GM12874 (cell line): ENCODE results near the gene AKNA.

Experiments
- TF ChIP-seq, protein P1 (sequence below): IDR thresholded peaks from 2 replicates; pipeline ENCODE4 v1.5.1; 2011; ENCODE audit warnings: low read depth, mild to moderate bottlenecking, control low read depth, low read length, moderate library complexity; ENCODE audit not compliant: insufficient read depth

AKNA gene

DNA sequence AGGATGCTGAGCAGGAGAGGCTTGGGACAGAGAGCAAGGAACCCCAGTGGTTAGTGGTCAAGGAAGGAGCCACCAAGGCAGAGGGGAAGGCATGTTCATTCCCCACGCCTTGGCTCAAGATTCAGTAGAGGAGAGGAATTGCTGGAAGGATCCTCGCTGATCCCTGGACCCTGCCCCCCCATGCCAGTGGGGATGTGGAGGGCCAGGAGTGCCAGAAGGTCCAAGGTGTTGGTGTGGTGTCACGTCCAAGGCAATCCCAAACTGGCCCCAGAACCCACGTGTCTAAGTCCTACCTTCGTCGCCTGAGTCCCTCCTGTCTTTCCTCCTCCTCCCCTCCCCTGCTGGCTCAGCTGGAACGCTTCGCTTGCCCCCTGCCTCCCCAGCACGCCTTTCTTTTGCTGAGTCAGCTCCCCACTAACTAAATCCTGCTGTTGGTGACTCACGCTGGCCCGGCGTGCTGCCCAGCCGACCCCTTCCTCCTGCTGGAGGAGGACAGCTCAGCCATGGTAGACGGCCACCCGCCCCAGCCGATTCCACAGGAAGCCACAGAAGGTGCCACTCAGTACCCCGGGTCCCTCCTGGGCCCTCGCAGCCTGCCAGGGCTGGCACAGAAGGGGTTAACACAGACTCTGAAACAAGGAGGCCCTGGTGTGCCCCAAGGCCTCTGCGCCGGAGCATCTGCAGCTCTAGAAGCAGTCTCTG is 102.5 kb downstream of the AKNA start:
- TF ChIP-seq, protein P1, sequence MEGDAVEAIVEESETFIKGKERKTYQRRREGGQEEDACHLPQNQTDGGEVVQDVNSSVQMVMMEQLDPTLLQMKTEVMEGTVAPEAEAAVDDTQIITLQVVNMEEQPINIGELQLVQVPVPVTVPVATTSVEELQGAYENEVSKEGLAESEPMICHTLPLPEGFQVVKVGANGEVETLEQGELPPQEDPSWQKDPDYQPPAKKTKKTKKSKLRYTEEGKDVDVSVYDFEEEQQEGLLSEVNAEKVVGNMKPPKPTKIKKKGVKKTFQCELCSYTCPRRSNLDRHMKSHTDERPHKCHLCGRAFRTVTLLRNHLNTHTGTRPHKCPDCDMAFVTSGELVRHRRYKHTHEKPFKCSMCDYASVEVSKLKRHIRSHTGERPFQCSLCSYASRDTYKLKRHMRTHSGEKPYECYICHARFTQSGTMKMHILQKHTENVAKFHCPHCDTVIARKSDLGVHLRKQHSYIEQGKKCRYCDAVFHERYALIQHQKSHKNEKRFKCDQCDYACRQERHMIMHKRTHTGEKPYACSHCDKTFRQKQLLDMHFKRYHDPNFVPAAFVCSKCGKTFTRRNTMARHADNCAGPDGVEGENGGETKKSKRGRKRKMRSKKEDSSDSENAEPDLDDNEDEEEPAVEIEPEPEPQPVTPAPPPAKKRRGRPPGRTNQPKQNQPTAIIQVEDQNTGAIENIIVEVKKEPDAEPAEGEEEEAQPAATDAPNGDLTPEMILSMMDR = no peak

DNA sequence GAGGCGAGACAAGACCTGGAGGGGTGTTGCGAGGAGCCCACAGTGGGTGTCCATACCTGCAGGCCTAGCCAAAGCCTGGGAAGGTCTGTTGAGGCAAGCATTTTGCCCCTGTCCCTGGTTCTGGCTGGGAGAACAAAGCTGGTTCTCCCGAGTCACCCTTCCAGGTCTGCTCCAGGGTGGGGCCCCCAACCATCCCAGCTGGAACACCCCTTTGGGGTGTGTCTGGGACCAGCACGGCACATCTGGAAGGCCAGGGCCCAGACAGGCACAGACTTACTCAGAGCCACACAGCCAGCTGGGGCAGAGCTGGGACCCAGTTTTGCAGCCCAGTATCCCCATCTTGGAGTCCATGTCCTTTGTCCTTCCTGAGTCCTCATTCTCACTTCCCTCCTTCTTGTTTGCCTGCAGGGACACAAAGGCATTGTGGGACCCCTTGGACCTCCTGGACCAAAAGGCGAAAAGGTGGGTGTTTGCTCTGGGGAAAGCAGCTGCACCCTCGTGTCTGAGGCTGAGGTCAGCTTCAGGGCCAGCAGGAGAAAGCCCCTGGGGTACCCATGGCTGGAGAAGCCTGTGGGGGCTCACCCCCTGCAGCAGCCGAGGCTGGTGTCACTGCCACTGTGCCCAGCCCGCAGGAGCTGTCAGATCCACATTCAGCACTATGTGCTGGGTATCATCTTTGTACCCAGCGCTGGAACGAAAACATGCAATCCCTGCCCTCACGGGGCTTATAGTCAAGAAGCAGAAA is 103.3 kb downstream of the AKNA start:
- TF ChIP-seq, protein P1 = no peak
